ENCODE data around the gene PGM2L1.

- TF ChIP-seq CTCF (IDR thresholded peaks at IDR 0.05) = no peak
- TF ChIP-seq EZH2 (IDR thresholded peaks at IDR 0.05) = no peak
- no peak for TF ChIP-seq EZH2phosphoT487 (IDR thresholded peaks at IDR 0.05)
These were observed 48.3 kb upstream of the PGM2L1 start for GRCh38 chr11:74446532-74446938.

Measured in neural progenitor cell (in vitro differentiated cells).